Measurements from ENCODE around the gene ATP11C. TPM values are rescaled to one million over a fixed set of nuclear protein-coding genes. Genes with fewer than 3 reads are reported as not detected.
A peak's percentile ranks its signal among the peaks of the same experiment; 100 is the strongest.

Gene ATP11C
- total RNA-seq, 1 experiment from 2014 or later: 19.0 TPM

DNA sequence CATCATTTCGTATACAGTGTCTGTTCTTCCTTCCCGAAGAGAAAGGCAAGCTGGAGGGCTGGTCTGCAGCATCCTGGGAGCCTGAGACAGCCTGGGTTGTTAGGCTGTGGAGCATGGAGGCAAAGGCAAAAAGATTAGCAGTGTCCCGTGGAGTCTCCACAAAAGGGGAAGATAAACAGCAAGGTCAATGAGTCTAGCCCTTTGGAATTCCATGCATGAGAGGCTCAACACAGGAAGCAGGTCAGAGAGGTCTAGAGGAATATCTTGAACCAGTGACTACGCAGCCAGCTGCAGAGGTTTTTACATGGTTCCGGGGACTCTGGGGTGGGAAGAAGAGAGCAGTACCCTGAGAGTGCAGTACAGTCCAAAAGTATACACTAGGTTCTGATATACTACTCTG lies 212.7 kb downstream of the ATP11C start:
- BruUV-seq (replicated peaks): no TSS peak
- peaks cover 3% of the 10 kb centered on the region for H3K36me3 Mint-ChIP-seq (ENCODE audit: insufficient read depth, unreplicated experiment)
- ChIA-PET CTCF (no interaction called here), POLR2A (no interaction called here)
- TF ChIP-seq, protein P1, sequence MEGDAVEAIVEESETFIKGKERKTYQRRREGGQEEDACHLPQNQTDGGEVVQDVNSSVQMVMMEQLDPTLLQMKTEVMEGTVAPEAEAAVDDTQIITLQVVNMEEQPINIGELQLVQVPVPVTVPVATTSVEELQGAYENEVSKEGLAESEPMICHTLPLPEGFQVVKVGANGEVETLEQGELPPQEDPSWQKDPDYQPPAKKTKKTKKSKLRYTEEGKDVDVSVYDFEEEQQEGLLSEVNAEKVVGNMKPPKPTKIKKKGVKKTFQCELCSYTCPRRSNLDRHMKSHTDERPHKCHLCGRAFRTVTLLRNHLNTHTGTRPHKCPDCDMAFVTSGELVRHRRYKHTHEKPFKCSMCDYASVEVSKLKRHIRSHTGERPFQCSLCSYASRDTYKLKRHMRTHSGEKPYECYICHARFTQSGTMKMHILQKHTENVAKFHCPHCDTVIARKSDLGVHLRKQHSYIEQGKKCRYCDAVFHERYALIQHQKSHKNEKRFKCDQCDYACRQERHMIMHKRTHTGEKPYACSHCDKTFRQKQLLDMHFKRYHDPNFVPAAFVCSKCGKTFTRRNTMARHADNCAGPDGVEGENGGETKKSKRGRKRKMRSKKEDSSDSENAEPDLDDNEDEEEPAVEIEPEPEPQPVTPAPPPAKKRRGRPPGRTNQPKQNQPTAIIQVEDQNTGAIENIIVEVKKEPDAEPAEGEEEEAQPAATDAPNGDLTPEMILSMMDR (IDR thresholded peaks at IDR 0.05; ENCODE audit: unreplicated experiment): no peak
- no peaks in the 10 kb centered on the region for H3K27me3 Mint-ChIP-seq (ENCODE audit: insufficient read depth, unreplicated experiment)
- H3K4me3 Mint-ChIP-seq (ENCODE audit: unreplicated experiment): no peak overlapping the region
- H3K9me3 Mint-ChIP-seq (ENCODE audit: unreplicated experiment): no peaks in the 10 kb centered on the region
- peak; percentile 5 for DNase-seq (ENCODE audit: unreplicated experiment)
- no peak overlapping the region for H3K27ac Mint-ChIP-seq (ENCODE audit: low read depth, unreplicated experiment)
- intact Hi-C loops (cut with micrococcal nuclease): no loop called here
- no peaks in the 10 kb centered on the region for H3K4me1 Mint-ChIP-seq (ENCODE audit: insufficient read depth, unreplicated experiment)

DNA sequence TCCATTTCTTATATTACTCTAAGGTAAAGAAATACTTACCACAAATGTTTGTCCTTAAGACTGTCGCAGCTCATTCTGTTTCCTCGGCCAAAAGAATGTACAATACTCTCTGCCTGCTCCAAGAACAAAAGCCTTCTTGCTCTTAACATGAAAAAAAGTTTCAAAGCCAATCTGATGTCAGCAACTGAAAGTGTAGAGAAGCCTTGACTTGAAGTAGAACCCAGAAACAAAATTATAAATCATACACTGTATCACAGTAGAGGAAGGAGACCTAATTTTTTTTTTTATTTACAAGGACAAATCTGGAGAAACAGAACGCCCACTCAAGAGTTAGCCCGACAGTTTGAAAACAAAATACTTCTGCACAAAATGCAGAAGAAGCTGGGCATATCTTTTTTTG lies 224.8 kb downstream of the ATP11C start, which contains the start of gene MCF2:
TSS of gene MCF2 (minus strand) at position 101 of the 400 bp plus-strand sequence. CDS start 56,423 bp downstream, outside the sequence.
- TF ChIP-seq, protein P1 (IDR thresholded peaks at IDR 0.05; ENCODE audit: unreplicated experiment): no peak
- H3K36me3 Mint-ChIP-seq (ENCODE audit: insufficient read depth, unreplicated experiment): no peaks in the 10 kb centered on the region
- DNase-seq (ENCODE audit: unreplicated experiment): no peak
- no TSS peak for BruUV-seq (replicated peaks)
- H3K27me3 Mint-ChIP-seq (ENCODE audit: insufficient read depth, unreplicated experiment): no peaks in the 10 kb centered on the region
- no peak within 1 kb of the TSS for H3K27ac Mint-ChIP-seq (ENCODE audit: low read depth, unreplicated experiment)
- H3K4me1 Mint-ChIP-seq (ENCODE audit: insufficient read depth, unreplicated experiment): no peaks in the 10 kb centered on the region
- H3K4me3 Mint-ChIP-seq (ENCODE audit: unreplicated experiment): no peak within 1 kb of the TSS
- ChIA-PET CTCF (interaction anchor here (0.7 kb wide), 1 partner anchor 241 kb away, joined by 4 read pairs; no protein-coding TSS in a partner anchor), POLR2A (no interaction called here)
- H3K9me3 Mint-ChIP-seq (ENCODE audit: unreplicated experiment): peaks cover 19% of the 10 kb centered on the region
- intact Hi-C loops (cut with micrococcal nuclease): no loop called here

DNA sequence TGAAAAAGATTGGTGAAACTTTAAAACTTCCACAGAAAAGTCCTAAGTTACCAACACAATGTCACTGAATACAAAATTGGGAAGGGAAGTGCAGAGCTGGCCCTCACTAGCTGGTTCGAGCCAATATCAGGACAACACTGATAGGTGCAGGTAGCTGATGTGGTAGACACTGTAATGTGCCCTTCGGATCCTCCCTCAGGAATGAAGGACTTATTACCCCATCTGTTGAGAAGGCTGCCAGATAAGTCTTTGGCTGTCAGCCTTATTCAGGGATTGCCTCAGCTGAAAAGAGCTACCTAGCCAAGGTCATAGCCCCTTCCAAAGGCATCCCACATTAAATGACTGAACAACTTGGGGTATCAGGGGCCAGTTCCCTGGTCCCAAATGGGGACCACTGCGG lies 230.2 kb downstream of the ATP11C start:
- CTCF ChIA-PET: no interaction called here
- peaks cover 10% of the 10 kb centered on the region for H3K9me3 Mint-ChIP-seq (ENCODE audit: unreplicated experiment)
- no peaks in the 10 kb centered on the region for H3K36me3 Mint-ChIP-seq (ENCODE audit: insufficient read depth, unreplicated experiment)
- no peaks in the 10 kb centered on the region for H3K4me1 Mint-ChIP-seq (ENCODE audit: insufficient read depth, unreplicated experiment)
- no peaks in the 10 kb centered on the region for H3K27me3 Mint-ChIP-seq (ENCODE audit: insufficient read depth, unreplicated experiment)
- no peak overlapping the region for H3K27ac Mint-ChIP-seq (ENCODE audit: low read depth, unreplicated experiment)
- intact Hi-C loops (cut with micrococcal nuclease): no loop called here
- POLR2A ChIA-PET: no interaction called here
- no peak for DNase-seq (ENCODE audit: unreplicated experiment)
- no peak overlapping the region for H3K4me3 Mint-ChIP-seq (ENCODE audit: unreplicated experiment)
- BruUV-seq (replicated peaks): no TSS peak
- TF ChIP-seq, protein P1 (IDR thresholded peaks at IDR 0.05; ENCODE audit: unreplicated experiment): no peak

DNA sequence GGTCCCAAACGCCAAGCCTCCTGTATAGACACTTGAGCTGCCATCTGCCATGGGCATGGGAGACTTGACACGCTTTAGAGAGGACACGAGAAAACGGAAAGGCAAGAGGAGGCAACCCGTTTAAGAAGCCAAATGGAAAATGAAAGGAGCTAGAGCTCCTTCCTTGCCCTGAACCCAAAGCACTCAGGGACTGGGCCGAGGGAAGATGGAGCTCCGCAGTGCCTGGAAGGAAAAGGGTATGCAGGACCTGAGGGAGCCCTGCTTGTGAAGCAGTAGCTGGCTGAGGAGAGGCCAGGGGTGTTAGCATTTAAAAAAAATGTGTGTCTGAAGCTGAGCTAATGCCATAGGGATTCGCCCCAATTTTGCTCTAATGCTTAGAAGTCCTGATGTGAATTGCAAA lies 239.9 kb downstream of the ATP11C start:
- no TSS peak for BruUV-seq (replicated peaks)
- H3K27me3 Mint-ChIP-seq (ENCODE audit: insufficient read depth, unreplicated experiment): no peaks in the 10 kb centered on the region
- H3K9me3 Mint-ChIP-seq (ENCODE audit: unreplicated experiment): peaks cover 7% of the 10 kb centered on the region
- H3K36me3 Mint-ChIP-seq (ENCODE audit: insufficient read depth, unreplicated experiment): no peaks in the 10 kb centered on the region
- ChIA-PET POLR2A (no interaction called here), CTCF (interaction anchor here (0.6 to 1.1 kb wide), 3 partner anchors 54 to 945 kb away, joined by 3 to 4 read pairs (median 3); no protein-coding TSS in a partner anchor)
- DNase-seq (ENCODE audit: unreplicated experiment): no peak
- no peak overlapping the region for H3K4me3 Mint-ChIP-seq (ENCODE audit: unreplicated experiment)
- intact Hi-C loops (cut with micrococcal nuclease): no loop called here
- TF ChIP-seq, protein P1 (IDR thresholded peaks at IDR 0.05; ENCODE audit: unreplicated experiment): no peak
- no peak overlapping the region for H3K27ac Mint-ChIP-seq (ENCODE audit: low read depth, unreplicated experiment)
- no peaks in the 10 kb centered on the region for H3K4me1 Mint-ChIP-seq (ENCODE audit: insufficient read depth, unreplicated experiment)

Data from MCF 10A (cell line).